Uterus (tissue), 2 donors: ENCODE results near the gene TMEM88.

ENCODE experiments used
- CTCF ChIP-seq, 4 experiments: fragments of 200-600 bp in 2 of 4; fragments of 450-650 bp in 2 of 4; sonication (generic) in 2 of 4; IDR thresholded peaks; one replicate each; pipeline ENCODE4 v1.5.1; 2016 to 2019; ENCODE audit warnings: antibody characterized with exemption in 4 of 4, mild to moderate bottlenecking in 2 of 4, moderate library complexity in 1 of 4
- POLR2A ChIP-seq, 2 donors: fragments of 450-650 bp; IDR thresholded peaks; one replicate each; pipeline ENCODE4 v1.6.1; 2016; ENCODE audit warnings: antibody characterized with exemption in 2 of 2, mild to moderate bottlenecking in 1 of 2, moderate library complexity in 1 of 2

DNA sequence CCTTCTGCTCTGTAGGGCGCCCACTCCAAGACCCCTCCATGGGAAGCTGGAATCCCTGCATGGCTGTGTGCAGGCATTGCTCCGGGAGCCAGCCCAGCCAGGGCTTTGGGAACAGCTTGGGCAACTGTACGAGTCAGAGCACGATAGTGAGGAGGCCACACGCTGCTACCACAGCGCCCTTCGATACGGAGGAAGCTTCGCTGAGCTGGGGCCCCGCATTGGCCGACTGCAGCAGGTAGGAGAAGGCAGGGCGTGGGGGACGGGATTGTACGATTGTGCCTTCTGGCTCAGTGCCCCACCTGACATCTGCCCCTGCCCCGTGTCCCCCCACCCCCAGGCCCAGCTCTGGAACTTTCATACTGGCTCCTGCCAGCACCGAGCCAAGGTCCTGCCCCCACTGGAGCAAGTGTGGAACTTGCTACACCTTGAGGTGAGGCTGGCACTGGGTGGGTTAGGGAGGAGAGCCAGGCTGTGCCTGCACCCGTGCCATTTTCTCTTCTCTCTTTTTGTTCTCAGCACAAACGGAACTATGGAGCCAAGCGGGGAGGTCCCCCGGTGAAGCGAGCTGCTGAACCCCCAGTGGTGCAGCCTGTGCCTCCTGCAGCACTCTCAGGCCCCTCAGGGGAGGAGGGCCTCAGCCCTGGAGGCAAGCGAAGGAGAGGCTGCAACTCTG, 8.7 kb upstream of the TMEM88 start:
- TF ChIP-seq CTCF (IDR thresholded peaks at IDR 0.05) (no peak), POLR2A (IDR thresholded peaks at IDR 0.05) (no peak)
